ENCODE measurements around the gene KRT26. TPM values are rescaled to one million over a fixed set of nuclear protein-coding genes. Genes with fewer than 3 reads are reported as not detected.

Gene KRT26
- total RNA-seq: not detected in 2 replicates

GRCh38 chr17:40772101-40772500, at the start of gene KRT26:
TSS of gene KRT26 (minus strand) at chr17:40772201. CDS start at chr17:40772113, 88 bp downstream.

GRCh38 chr17:40799859-40800258, 27.9 kb upstream of the KRT26 start, which contains the start of gene KRT28:
TSS of gene KRT28 (minus strand) at chr17:40799959. CDS start at chr17:40799893, 66 bp downstream.

GRCh38 chr17:40782450-40782849, 10.4 kb upstream of the KRT26 start, which contains the start of gene KRT27:
TSS of gene KRT27 (minus strand) at chr17:40782550. CDS start at chr17:40782493, 57 bp downstream.

GRCh38 chr17:40755231-40755630, 16.8 kb downstream of the KRT26 start, which contains the start of gene KRT25:
TSS of gene KRT25 (minus strand) at chr17:40755331. CDS start at chr17:40755271, 60 bp downstream.

Other genes starting within 250 kb of the KRT26 start
- gene CCR7, start 206.7 kb downstream of the KRT26 start, total RNA-seq: not detected in 2 replicates
- 53.3 and 55.4 TPM in 2 replicates for gene SMARCE1, start 124.4 kb downstream of the KRT26 start, total RNA-seq
- gene KRT222, start 107.0 kb downstream of the KRT26 start, total RNA-seq: not detected in 2 replicates
- not detected in 2 replicates for gene KRT24, start 68.4 kb downstream of the KRT26 start, total RNA-seq
- gene KRT25, start 16.9 kb downstream of the KRT26 start, total RNA-seq: not detected in 2 replicates
- gene KRT27, start 10.3 kb upstream of the KRT26 start, total RNA-seq: not detected in 2 replicates
- not detected in 2 replicates for gene KRT28, start 27.8 kb upstream of the KRT26 start, total RNA-seq
- 19.7 and 36.3 TPM in 2 replicates for gene KRT10, start 50.4 kb upstream of the KRT26 start, total RNA-seq
- gene KRT12, start 95.0 kb upstream of the KRT26 start, total RNA-seq: not detected in 2 replicates
- not detected in 2 replicates for gene KRT20, start 113.0 kb upstream of the KRT26 start, total RNA-seq
- not detected in 2 replicates for gene KRT23, start 165.4 kb upstream of the KRT26 start, total RNA-seq
- not detected in 2 replicates for gene KRT39, start 194.7 kb upstream of the KRT26 start, total RNA-seq
- gene KRT40, start 212.1 kb upstream of the KRT26 start, total RNA-seq: not detected in 2 replicates
- gene KRTAP3-3, start 222.0 kb upstream of the KRT26 start, total RNA-seq: not detected in 2 replicates
- gene KRTAP3-2, start 227.7 kb upstream of the KRT26 start, total RNA-seq: not detected in 2 replicates
- not detected in 2 replicates for gene KRTAP3-1, start 236.9 kb upstream of the KRT26 start, total RNA-seq